Measurements from ENCODE around the gene DDR2.
"Not testable (repeated sequence)": the region's sequence is repeated elsewhere in the genome, so short reads cannot be mapped to it uniquely, and the experiment has no call there.

DNA sequence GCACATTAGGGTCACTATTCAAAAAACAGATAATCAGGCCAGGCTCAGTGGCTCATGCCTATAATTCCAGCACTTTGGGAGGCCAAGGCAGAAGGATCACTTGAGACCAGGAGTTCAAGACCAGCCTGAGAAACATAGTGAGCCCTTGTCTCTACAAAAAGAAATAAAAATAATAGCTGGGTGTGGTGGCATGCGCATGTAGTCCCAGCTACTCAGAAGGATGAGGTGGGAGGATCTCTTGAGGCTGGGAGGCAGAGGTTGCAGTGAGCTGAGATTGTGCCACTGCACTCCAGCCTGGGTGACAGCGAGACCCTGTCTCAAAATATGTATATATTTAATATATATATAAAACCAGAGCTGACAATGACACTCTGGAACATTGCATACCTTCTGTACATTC lies 180.1 kb downstream of the DDR2 start:
- TF ChIP-seq, protein P1, sequence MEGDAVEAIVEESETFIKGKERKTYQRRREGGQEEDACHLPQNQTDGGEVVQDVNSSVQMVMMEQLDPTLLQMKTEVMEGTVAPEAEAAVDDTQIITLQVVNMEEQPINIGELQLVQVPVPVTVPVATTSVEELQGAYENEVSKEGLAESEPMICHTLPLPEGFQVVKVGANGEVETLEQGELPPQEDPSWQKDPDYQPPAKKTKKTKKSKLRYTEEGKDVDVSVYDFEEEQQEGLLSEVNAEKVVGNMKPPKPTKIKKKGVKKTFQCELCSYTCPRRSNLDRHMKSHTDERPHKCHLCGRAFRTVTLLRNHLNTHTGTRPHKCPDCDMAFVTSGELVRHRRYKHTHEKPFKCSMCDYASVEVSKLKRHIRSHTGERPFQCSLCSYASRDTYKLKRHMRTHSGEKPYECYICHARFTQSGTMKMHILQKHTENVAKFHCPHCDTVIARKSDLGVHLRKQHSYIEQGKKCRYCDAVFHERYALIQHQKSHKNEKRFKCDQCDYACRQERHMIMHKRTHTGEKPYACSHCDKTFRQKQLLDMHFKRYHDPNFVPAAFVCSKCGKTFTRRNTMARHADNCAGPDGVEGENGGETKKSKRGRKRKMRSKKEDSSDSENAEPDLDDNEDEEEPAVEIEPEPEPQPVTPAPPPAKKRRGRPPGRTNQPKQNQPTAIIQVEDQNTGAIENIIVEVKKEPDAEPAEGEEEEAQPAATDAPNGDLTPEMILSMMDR (conservative IDR thresholded peaks at IDR 0.05; ENCODE audit: low read depth, low read length), result not testable (repeated sequence)
- TF ChIP-seq EZH2 (IDR thresholded peaks at IDR 0.05; ENCODE audit: low read length, unreplicated experiment), result not testable (repeated sequence)

All from PC-3 (cell line).